Lower leg skin (tissue), 4 donors: ENCODE data around the gene HSPA9. TPM values are rescaled to one million over a fixed set of nuclear protein-coding genes. Genes with fewer than 3 reads are reported as not detected.

Experiments
- DNase-seq, 2 donors: peaks; one replicate each; pipeline ENCODE4 v3.0.0-alpha.2; 2019; ENCODE audit warnings: low spot score in 2 of 2
- H3K4me3 ChIP-seq: fragments of 200-600 bp; sonication (generic); 2 replicates; pipeline ENCODE4 v1.5.1; 2017; ENCODE audit warnings: mild to moderate bottlenecking, low read depth; ENCODE audit not compliant: poor library complexity, severe bottlenecking
- CTCF ChIP-seq, 3 donors: fragments of 450-650 bp; IDR thresholded peaks; one replicate each; pipeline ENCODE4 v1.5.1; 2016; ENCODE audit warnings: antibody characterized with exemption in 3 of 3, mild to moderate bottlenecking in 3 of 3, moderate library complexity in 2 of 3
- POLR2A ChIP-seq, 2 donors: fragments of 450-650 bp; IDR thresholded peaks; one replicate each; pipeline ENCODE4 v1.6.1; 2016 to 2017; ENCODE audit warnings: antibody characterized with exemption in 2 of 2, mild to moderate bottlenecking in 1 of 2, moderate library complexity in 1 of 2
- WGBS, 2 donors: methylation state at CpG; one replicate each; pipeline ENCODE4 v1.1.5; 2018; 5-methylcytosine and 5-hydroxymethylcytosine counted together
- intact Hi-C: fragments of 100-400 bp; cut with DNase I; formaldehyde crosslinking; loops from one replicate; pipeline ENCODE4 v1.15.0; 2023; ENCODE audit warnings: low total_unique reads
- total RNA-seq, 4 donors: library from RNA; depleted of rRNA; stranded (reverse); fragments of >200 nt; gene quantifications; one replicate each; pipeline ENCODE4 v1.1.0, GENCODE V29; 2016

Gene HSPA9
- total RNA-seq, 4 donors from 2014 or later: 206 to 248 (median 216) TPM

GRCh38 chr5:138538943-138539627 is 36.1 kb downstream of the HSPA9 start:
- TF ChIP-seq CTCF (IDR thresholded peaks at IDR 0.05) (no peak), POLR2A (IDR thresholded peaks at IDR 0.05) (no peak)
- intact Hi-C loops: no loop called here
- DNase-seq: no peak
- WGBS, 2 donors: 66 to 74% methylated on average over 2 of the region's 2 CpGs
- H3K4me3 ChIP-seq: no peak overlapping the region

- no peak for DNase-seq
- intact Hi-C loops: no loop called here
- H3K4me3 ChIP-seq: no peak overlapping the region
- no peak for TF ChIP-seq CTCF (IDR thresholded peaks at IDR 0.05)
- no peak for TF ChIP-seq POLR2A (IDR thresholded peaks at IDR 0.05)
- WGBS, 2 donors: 49% methylated on average over 4 of the region's 4 CpGs
These were observed 38.4 kb downstream of the HSPA9 start for GRCh38 chr5:138536665-138537315.

GRCh38 chr5:138536215-138536614 is 39.0 kb downstream of the HSPA9 start:
- intact Hi-C loops: no loop called here
- H3K4me3 ChIP-seq: no peak overlapping the region
- no peak for TF ChIP-seq CTCF (IDR thresholded peaks at IDR 0.05)
- TF ChIP-seq POLR2A (IDR thresholded peaks at IDR 0.05): no peak
- DNase-seq: no peak
- 52 to 64% methylated on average over 2 of the region's 2 CpGs for WGBS, 2 donors

GRCh38 chr5:138533973-138534941 is 40.9 kb downstream of the HSPA9 start:
- DNase-seq: no peak
- WGBS, 2 donors: 68 to 69% methylated on average over 5 of the region's 5 CpGs
- intact Hi-C loops: no loop called here
- no peak overlapping the region for H3K4me3 ChIP-seq
- TF ChIP-seq CTCF (IDR thresholded peaks at IDR 0.05) (no peak), POLR2A (IDR thresholded peaks at IDR 0.05) (no peak)

- 92 to 93% methylated on average over 8 of the region's 8 CpGs for WGBS, 2 donors
- no peak for TF ChIP-seq CTCF (IDR thresholded peaks at IDR 0.05)
- no peak for TF ChIP-seq POLR2A (IDR thresholded peaks at IDR 0.05)
- no peak for DNase-seq
- H3K4me3 ChIP-seq: no peak overlapping the region
- intact Hi-C loops: no loop called here
These were observed 45.4 kb downstream of the HSPA9 start for GRCh38 chr5:138529812-138530211.
